ENCODE data around the gene FAM124B.

DNA sequence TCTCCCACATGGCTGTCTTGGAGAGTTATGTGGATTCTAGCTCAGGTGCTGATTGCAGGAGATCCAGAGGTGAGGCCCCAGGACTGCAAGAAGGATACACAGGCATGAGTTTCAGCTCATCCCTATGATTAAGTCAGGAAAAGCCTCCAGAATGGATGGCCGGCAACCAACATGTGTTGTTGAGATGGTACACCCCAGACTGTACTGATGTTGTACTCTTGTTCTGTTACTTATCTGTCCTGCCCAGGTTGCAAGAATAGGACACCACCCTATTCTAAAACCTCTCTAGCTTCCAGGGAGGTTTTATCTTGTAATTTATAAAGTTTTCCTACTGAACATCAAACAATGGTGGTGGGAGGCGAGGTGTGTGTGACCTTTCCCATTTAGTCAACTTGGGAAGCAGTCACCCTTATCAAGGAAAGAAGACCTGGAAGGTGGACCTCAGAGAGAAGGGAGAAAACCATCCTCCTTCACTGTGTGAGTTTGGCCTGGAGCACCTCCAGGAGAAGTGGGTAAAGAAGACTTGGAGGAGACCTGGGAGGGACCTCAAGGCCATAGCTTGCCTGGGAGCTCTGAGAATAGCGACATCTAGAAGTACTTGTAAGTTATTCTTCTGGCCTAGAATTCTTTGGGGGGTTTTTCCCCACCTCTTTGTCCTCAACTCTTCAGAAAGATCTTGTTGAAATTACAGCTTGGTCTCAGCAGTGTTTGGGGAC lies 8.6 kb downstream of the FAM124B start:
- TF ChIP-seq POLR2A (IDR thresholded peaks at IDR 0.05; ENCODE audit: low read depth, low read length) (no peak), TAF1 (IDR thresholded peaks at IDR 0.05; ENCODE audit: borderline replicate concordance, low read depth, low read length) (no peak)
